GM12892 (cell line): ENCODE data around the gene ANKFN1.

Experiments
- POLR2A ChIP-seq: IDR thresholded peaks from 2 replicates; pipeline ENCODE4 v1.6.1; 2011; ENCODE audit warnings: low read depth, low read length, control low read depth
- TAF1 ChIP-seq: IDR thresholded peaks from 2 replicates; pipeline ENCODE4 v1.6.1; 2011; ENCODE audit warnings: low read depth, mild to moderate bottlenecking, control low read depth, low read length, borderline replicate concordance

DNA sequence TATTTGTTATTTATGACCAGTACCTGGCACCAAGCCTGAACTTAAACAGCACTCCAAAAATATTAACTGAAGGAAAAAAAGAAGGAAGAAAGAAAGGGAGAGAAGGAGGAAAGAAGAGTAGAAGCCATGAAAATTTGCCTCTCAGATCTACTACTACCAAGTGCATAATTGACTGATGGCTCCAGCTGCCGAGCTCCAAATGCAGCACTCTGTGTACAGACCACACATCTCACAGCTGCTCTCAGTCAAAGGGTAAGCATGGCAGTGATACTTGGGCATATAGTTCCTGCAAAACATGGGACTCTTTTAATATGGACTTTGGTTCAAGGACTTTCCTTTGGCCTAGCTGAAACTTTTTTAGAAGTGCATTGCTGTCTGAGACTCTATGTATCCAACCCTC is 396.2 kb downstream of the ANKFN1 start:
- TF ChIP-seq POLR2A (no peak), TAF1 (no peak)
